HepG2 (cell line): ENCODE measurements around the gene GDPGP1. TPM values are rescaled to one million over a fixed set of nuclear protein-coding genes. Genes with fewer than 3 reads are reported as not detected.

Source experiments
- AHR ChIP-seq: IDR thresholded peaks from 2 replicates; pipeline ENCODE4 v1.6.1; 2018; ENCODE audit warnings: missing genetic modification reagents, missing compliant biosample characterization
- BRD4 ChIP-seq: sonication (generic); formaldehyde crosslinking; IDR thresholded peaks from 2 replicates; pipeline ENCODE4 v1.4.0; 2020; ENCODE audit warnings: missing genetic modification reagents
- HMGA1 ChIP-seq: sonication (generic); formaldehyde crosslinking; conservative IDR thresholded peaks from 2 replicates; pipeline ENCODE4 v1.4.0; 2020; ENCODE audit warnings: missing genetic modification reagents
- HNF4G ChIP-seq, 2 experiments: sonication (generic) in 1 of 2; formaldehyde crosslinking in 1 of 2; IDR thresholded peaks; 2 replicates each; pipeline versions ENCODE4 v1.4.0 to v1.6.1; 2011 to 2020; ENCODE audit warnings: borderline replicate concordance in 2 of 2, low read depth in 2 of 2, mild to moderate bottlenecking in 2 of 2, low read length in 1 of 2, missing genetic modification reagents in 1 of 2, moderate library complexity in 1 of 2
- KDM2A ChIP-seq: sonication (generic); formaldehyde crosslinking; IDR thresholded peaks from 2 replicates; pipeline ENCODE4 v1.4.0; 2020; ENCODE audit warnings: low read depth, missing genetic modification reagents, borderline replicate concordance
- MED1 ChIP-seq: sonication (generic); formaldehyde crosslinking; IDR thresholded peaks from 2 replicates; pipeline ENCODE4 v1.4.0; 2020; ENCODE audit warnings: missing genetic modification reagents
- RFXAP ChIP-seq: sonication (generic); formaldehyde crosslinking; IDR thresholded peaks from 2 replicates; pipeline ENCODE4 v1.4.0; 2020; ENCODE audit warnings: missing genetic modification reagents, borderline replicate concordance
- SATB2 ChIP-seq: sonication (generic); formaldehyde crosslinking; IDR thresholded peaks from 2 replicates; pipeline ENCODE4 v1.5.0; 2020; ENCODE audit warnings: missing genetic modification reagents
- WIZ ChIP-seq: sonication (generic); formaldehyde crosslinking; IDR thresholded peaks from 2 replicates; pipeline ENCODE4 v1.5.1; 2020; ENCODE audit warnings: mild to moderate bottlenecking, missing genetic modification reagents
- ZBTB20 ChIP-seq: sonication (generic); formaldehyde crosslinking; IDR thresholded peaks from 2 replicates; pipeline ENCODE4 v1.8.1; 2023; ENCODE audit warnings: missing genetic modification reagents, low read depth, mild to moderate bottlenecking, borderline replicate concordance
- ZFP36L1 ChIP-seq: sonication (generic); formaldehyde crosslinking; IDR thresholded peaks from 2 replicates; pipeline ENCODE4 v1.8.0; 2022; ENCODE audit warnings: mild to moderate bottlenecking, missing genetic modification reagents, moderate library complexity
- ZFYVE20 ChIP-seq: sonication (generic); formaldehyde crosslinking; IDR thresholded peaks from 2 replicates; pipeline ENCODE4 v1.8.0; 2023; ENCODE audit warnings: low read depth, mild to moderate bottlenecking, moderate library complexity, missing genetic modification reagents, borderline replicate concordance
- ZMYM4 ChIP-seq: sonication (generic); formaldehyde crosslinking; IDR thresholded peaks from 2 replicates; pipeline ENCODE4 v1.8.1; 2023; ENCODE audit warnings: mild to moderate bottlenecking, missing genetic modification reagents
- ZNF225 ChIP-seq: sonication (generic); formaldehyde crosslinking; IDR thresholded peaks from 2 replicates; pipeline ENCODE4 v1.4.0; 2020; ENCODE audit warnings: mild to moderate bottlenecking, missing genetic modification reagents
- ZNF292 ChIP-seq: sonication (generic); formaldehyde crosslinking; IDR thresholded peaks from 2 replicates; pipeline ENCODE4 v1.8.1; 2022; ENCODE audit warnings: mild to moderate bottlenecking, low read depth, missing genetic modification reagents, borderline replicate concordance
- ZNF3 ChIP-seq: IDR thresholded peaks from 2 replicates; pipeline ENCODE4 v1.7.0; 2017; ENCODE audit warnings: inconsistent platforms
- ZNF432 ChIP-seq: sonication (generic); formaldehyde crosslinking; IDR thresholded peaks from 2 replicates; pipeline ENCODE4 v1.5.0; 2020; ENCODE audit warnings: missing genetic modification reagents, mild to moderate bottlenecking, borderline replicate concordance
- ZNF678 ChIP-seq: sonication (generic); formaldehyde crosslinking; IDR thresholded peaks from 2 replicates; pipeline ENCODE4 v1.4.0; 2020; ENCODE audit warnings: mild to moderate bottlenecking, missing genetic modification reagents
- ZNF737 ChIP-seq: sonication (generic); formaldehyde crosslinking; IDR thresholded peaks from 2 replicates; pipeline ENCODE4 v1.5.0; 2020; ENCODE audit warnings: missing genetic modification reagents, mild to moderate bottlenecking, borderline replicate concordance
- ZNF816 ChIP-seq: sonication (generic); formaldehyde crosslinking; IDR thresholded peaks from 2 replicates; pipeline ENCODE4 v1.8.0; 2022; ENCODE audit warnings: missing genetic modification reagents, mild to moderate bottlenecking, borderline replicate concordance
- ZNF883 ChIP-seq: sonication (generic); formaldehyde crosslinking; IDR thresholded peaks from 2 replicates; pipeline ENCODE4 v1.5.1; 2020; ENCODE audit warnings: mild to moderate bottlenecking, missing genetic modification reagents; ENCODE audit errors: not compliant biosample characterization
- polyA plus RNA-seq, 8 experiments: library from polyadenylated mRNA; depleted of rRNA in 3 of 8; stranded (reverse) in 7 of 8; unstranded in 1 of 8; fragments of >200 nt; fragmentation: Illumina TruSeq in 4 of 8; extraction: Trizol in 4 of 8; gene quantifications; 2 replicates each; pipeline versions ENCODE4 v1.2.1 to v1.2.3, GENCODE V29; 2011 to 2016; ENCODE audit warnings: low read depth in 4 of 8, missing spikeins in 1 of 8, mixed read lengths in 1 of 8; ENCODE audit not compliant: insufficient read depth in 1 of 8
- total RNA-seq, 5 experiments: library from RNA; depleted of rRNA; stranded (reverse); fragments of >200 nt; fragmentation: Illumina TruSeq; extraction: Trizol; gene quantifications; 2 replicates each; pipeline ENCODE4 v1.2.3, GENCODE V29; 2016; ENCODE audit warnings: low read depth in 1 of 5
- TF ChIP-seq, protein P1 (sequence below): sonication (generic); formaldehyde crosslinking; IDR thresholded peaks from 2 replicates; pipeline ENCODE4 v1.4.0; 2020; ENCODE audit warnings: low read depth, mild to moderate bottlenecking, missing genetic modification reagents
- TF ChIP-seq, protein P2 (sequence below): sonication (generic); formaldehyde crosslinking; IDR thresholded peaks from 2 replicates; pipeline ENCODE4 v1.8.1; 2023; ENCODE audit warnings: mild to moderate bottlenecking, moderate library complexity, missing genetic modification reagents
- TF ChIP-seq, protein P3 (sequence below): sonication (generic); formaldehyde crosslinking; IDR thresholded peaks from 2 replicates; pipeline ENCODE4 v1.5.0; 2020; ENCODE audit warnings: missing genetic modification reagents
- TF ChIP-seq, protein P4 (sequence below): sonication (generic); formaldehyde crosslinking; IDR thresholded peaks from 2 replicates; pipeline ENCODE4 v1.8.0; 2022; ENCODE audit warnings: mild to moderate bottlenecking, missing genetic modification reagents, borderline replicate concordance

Gene GDPGP1
- total and polyA plus RNA-seq, 2 of the 13 experiments (the other 11 are each of a cell fraction or from before 2014, with no cell fraction given), result 1.5 to 4.3 TPM

DNA sequence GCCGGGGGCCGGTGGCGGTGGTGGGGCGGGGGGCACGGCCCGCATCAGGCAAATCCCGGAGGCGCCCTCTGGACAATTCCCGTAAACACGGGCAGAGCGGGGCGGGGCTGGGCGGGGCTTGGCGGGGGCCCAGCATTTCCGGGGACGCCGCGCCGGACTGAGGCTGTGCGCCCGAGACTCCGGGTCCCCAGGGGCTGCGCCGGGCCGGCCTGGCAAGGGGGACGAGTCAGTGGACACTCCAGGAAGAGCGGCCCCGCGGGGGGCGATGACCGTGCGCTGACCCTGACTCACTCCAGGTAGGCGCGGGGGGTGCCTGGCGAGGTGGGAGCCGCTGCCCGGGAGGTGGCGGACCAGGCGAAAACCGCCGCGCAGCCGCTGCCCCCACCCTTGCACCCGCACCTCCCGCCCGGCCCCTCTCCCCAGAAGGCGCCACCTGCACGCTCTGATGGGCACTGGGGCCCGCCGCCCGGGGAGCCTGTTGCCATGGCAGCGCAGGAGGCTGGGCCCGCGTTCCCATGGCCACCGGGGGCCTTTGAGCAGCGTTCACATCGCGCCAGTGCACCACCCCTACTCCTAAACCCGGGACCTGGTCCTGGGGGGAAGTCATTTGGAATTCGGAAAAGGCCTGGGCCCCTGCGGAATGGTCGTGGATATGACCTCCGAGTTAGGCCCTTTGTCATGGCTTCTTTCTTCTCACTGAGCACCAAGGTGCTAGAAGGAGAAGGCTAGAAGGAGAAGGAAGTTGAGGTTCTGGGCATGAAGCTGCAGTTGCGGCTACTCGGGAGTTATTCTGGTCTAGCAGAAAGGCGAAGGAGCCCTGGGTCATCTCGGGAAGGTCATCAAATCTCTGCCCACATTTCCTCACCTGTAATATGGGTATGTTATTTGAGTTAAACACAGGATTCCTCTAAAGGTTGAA lies 49.0 kb upstream of the GDPGP1 start (continued):
- peak; percentile 74; the same call in 1 of the 2 replicates for TF ChIP-seq KDM2A
- TF ChIP-seq ZNF432 (CRISPR knock-in tag), result no peak
- no peak for TF ChIP-seq ZBTB20
- no peak for TF ChIP-seq ZNF678 (CRISPR knock-in tag)
- TF ChIP-seq ZNF737, result no peak
- peak; percentile 71 for TF ChIP-seq ZNF225 (CRISPR knock-in tag)
- 0 out of 2 replicates have a peak, but pooled peaks have one; percentile 31 for TF ChIP-seq ZMYM4 (CRISPR knock-in tag)
- TF ChIP-seq RFXAP (CRISPR knock-in tag), result peak; percentile 78
- TF ChIP-seq BRD4 (CRISPR knock-in tag), result no peak; the same call in 1 of the 2 replicates
- no peak; the same call in 1 of the 2 replicates for TF ChIP-seq AHR
- TF ChIP-seq HNF4G (IDR thresholded peaks at IDR 0.05; ENCODE audit: borderline replicate concordance, low read depth, low read length), result no peak
- TF ChIP-seq HNF4G (CRISPR knock-in tag; IDR thresholded peaks at IDR 0.05; ENCODE audit: borderline replicate concordance, low read depth), result 0 out of 2 replicates have a peak, but pooled peaks have one; percentile 21
- no peak for TF ChIP-seq WIZ
- no peak for TF ChIP-seq HMGA1 (CRISPR knock-in tag)
- TF ChIP-seq, protein P1, sequence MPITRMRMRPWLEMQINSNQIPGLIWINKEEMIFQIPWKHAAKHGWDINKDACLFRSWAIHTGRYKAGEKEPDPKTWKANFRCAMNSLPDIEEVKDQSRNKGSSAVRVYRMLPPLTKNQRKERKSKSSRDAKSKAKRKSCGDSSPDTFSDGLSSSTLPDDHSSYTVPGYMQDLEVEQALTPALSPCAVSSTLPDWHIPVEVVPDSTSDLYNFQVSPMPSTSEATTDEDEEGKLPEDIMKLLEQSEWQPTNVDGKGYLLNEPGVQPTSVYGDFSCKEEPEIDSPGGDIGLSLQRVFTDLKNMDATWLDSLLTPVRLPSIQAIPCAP, result no peak
- no peak for TF ChIP-seq ZNF292 (CRISPR knock-in tag)
- no peak for TF ChIP-seq ZFP36L1
- TF ChIP-seq SATB2, result peak; percentile 26; the same call in 1 of the 2 replicates
- peak; percentile 79; the same call in 1 of the 2 replicates for TF ChIP-seq ZNF816 (CRISPR knock-in tag)
- TF ChIP-seq, protein P2, sequence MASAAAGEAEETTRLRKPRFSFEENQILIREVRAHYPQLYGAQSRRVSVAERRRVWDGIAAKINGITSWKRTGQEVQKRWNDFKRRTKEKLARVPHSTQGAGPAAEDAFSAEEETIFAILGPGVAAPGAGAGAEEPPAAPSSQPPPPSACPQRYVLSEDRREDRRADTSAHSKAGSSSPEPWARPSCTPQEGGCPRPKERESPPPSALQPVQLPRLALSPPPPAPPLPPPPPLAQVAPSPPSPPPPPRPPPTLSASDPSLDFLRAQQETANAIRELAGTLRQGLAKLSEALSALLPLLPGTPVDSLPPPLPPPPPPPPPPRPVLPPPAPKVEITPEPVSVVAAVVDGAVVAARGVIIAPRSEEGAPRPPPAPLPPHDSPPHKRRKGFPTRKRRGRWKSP, result no peak; the same call in 1 of the 2 replicates
- TF ChIP-seq, protein P3, sequence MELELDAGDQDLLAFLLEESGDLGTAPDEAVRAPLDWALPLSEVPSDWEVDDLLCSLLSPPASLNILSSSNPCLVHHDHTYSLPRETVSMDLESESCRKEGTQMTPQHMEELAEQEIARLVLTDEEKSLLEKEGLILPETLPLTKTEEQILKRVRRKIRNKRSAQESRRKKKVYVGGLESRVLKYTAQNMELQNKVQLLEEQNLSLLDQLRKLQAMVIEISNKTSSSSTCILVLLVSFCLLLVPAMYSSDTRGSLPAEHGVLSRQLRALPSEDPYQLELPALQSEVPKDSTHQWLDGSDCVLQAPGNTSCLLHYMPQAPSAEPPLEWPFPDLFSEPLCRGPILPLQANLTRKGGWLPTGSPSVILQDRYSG (CRISPR knock-in tag), result no peak
- peak; percentile 80 for TF ChIP-seq ZNF883 (CRISPR knock-in tag)
- TF ChIP-seq MED1 (CRISPR knock-in tag), result peak; percentile 57; the same call in 1 of the 2 replicates
- TF ChIP-seq, protein P4, sequence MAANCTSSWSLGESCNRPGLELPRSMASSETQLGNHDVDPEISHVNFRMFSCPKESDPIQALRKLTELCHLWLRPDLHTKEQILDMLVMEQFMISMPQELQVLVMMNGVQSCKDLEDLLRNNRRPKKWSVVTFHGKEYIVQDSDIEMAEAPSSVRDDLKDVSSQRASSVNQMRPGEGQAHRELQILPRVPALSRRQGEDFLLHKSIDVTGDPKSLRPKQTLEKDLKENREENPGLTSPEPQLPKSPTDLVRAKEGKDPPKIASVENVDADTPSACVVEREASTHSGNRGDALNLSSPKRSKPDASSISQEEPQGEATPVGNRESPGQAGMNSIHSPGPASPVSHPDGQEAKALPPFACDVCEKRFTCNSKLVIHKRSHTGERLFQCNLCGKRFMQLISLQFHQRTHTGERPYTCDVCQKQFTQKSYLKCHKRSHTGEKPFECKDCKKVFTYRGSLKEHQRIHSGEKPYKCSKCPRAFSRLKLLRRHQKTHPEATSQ, result no peak
- no peak for TF ChIP-seq ZNF3 (CRISPR knock-in tag)
- TF ChIP-seq ZFYVE20 (CRISPR knock-in tag), result no peak
